HG02759 (cell line): Measurements from ENCODE around the gene AQP1.

Source experiments
- ATAC-seq: cut with Tn5 transposase; IDR thresholded peaks from one replicate; pipeline ENCODE4 v1.9.1; 2021; ENCODE audit warnings: mild to moderate bottlenecking, moderate library complexity; ENCODE audit not compliant: unreplicated experiment

AQP1 gene

GRCh38 chr7:30933124-30933974 is 21.7 kb downstream of the AQP1 start:
- ATAC-seq: no peak

- no peak for ATAC-seq
These were observed 22.6 kb downstream of the AQP1 start for GRCh38 chr7:30934225-30934624.

- ATAC-seq: no peak
These were observed 23.3 kb downstream of the AQP1 start for GRCh38 chr7:30934732-30935568.

GRCh38 chr7:30935569-30935877 is 23.9 kb downstream of the AQP1 start:
- no peak for ATAC-seq

GRCh38 chr7:30936650-30937245 is 25.1 kb downstream of the AQP1 start:
- no peak for ATAC-seq

- no peak for ATAC-seq
These were observed 25.8 kb downstream of the AQP1 start for GRCh38 chr7:30937416-30937815.

GRCh38 chr7:30938435-30939316 is 27.0 kb downstream of the AQP1 start:
- ATAC-seq: peak; percentile 92

- no peak for ATAC-seq
These were observed 30.1 kb downstream of the AQP1 start for GRCh38 chr7:30941582-30942323.

GRCh38 chr7:30950197-30950596 is 38.5 kb downstream of the AQP1 start:
- ATAC-seq: no peak

GRCh38 chr7:30954914-30955313 is 43.3 kb downstream of the AQP1 start:
- ATAC-seq: no peak

- no peak for ATAC-seq
These were observed 45.1 kb downstream of the AQP1 start for GRCh38 chr7:30956704-30957103.

GRCh38 chr7:30963842-30964241 is 52.2 kb downstream of the AQP1 start, which contains the start of gene GHRHR:
Gene GHRHR, plus strand, starts transcription at chr7:30963953. Its CDS starts 116 bp downstream, at chr7:30964069.
- ATAC-seq: no peak

GRCh38 chr7:30965372-30965771 is 53.7 kb downstream of the AQP1 start:
- ATAC-seq: no peak

- no peak for ATAC-seq
These were observed 54.2 kb downstream of the AQP1 start for GRCh38 chr7:30965883-30966282.

GRCh38 chr7:30968294-30968693 is 56.6 kb downstream of the AQP1 start:
- ATAC-seq: peak; percentile 44

GRCh38 chr7:30968747-30969603 is 57.3 kb downstream of the AQP1 start:
- peak; percentile 20 for ATAC-seq

- ATAC-seq: no peak
These were observed 57.9 kb downstream of the AQP1 start for GRCh38 chr7:30969604-30969970.

GRCh38 chr7:30970074-30970473 is 58.4 kb downstream of the AQP1 start:
- ATAC-seq: no peak

GRCh38 chr7:30970594-30971094 is 59.0 kb downstream of the AQP1 start:
- no peak for ATAC-seq
